ENCODE measurements around the gene TUBD1. TPM values are rescaled to one million over a fixed set of nuclear protein-coding genes. Genes with fewer than 3 reads are reported as not detected.

The TUBD1 gene
- total and polyA plus RNA-seq, 2 of the 13 experiments (the other 11 are each of a cell fraction or from before 2014, with no cell fraction given), result 18.2 to 25.9 TPM

DNA sequence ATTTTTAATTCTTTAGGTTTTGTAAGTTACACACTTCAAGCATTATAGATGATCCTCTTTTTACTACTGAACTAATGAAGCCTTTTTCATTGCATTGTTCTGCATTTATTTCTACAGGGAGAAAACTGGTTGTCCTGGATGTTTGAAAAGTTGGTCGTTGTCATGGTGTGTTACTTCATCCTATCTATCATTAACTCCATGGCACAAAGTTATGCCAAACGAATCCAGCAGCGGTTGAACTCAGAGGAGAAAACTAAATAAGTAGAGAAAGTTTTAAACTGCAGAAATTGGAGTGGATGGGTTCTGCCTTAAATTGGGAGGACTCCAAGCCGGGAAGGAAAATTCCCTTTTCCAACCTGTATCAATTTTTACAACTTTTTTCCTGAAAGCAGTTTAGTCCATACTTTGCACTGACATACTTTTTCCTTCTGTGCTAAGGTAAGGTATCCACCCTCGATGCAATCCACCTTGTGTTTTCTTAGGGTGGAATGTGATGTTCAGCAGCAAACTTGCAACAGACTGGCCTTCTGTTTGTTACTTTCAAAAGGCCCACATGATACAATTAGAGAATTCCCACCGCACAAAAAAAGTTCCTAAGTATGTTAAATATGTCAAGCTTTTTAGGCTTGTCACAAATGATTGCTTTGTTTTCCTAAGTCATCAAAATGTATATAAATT is 53.0 kb downstream of the TUBD1 start (continued):
- TF ChIP-seq, protein P1, sequence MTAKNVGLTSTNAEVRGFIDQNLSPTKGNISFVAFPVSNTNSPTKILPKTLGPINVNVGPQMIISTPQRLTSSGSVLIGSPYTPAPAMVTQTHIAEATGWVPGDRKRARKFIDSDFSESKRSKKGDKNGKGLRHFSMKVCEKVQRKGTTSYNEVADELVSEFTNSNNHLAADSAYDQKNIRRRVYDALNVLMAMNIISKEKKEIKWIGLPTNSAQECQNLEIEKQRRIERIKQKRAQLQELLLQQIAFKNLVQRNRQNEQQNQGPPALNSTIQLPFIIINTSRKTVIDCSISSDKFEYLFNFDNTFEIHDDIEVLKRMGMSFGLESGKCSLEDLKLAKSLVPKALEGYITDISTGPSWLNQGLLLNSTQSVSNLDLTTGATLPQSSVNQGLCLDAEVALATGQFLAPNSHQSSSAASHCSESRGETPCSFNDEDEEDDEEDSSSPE (CRISPR knock-in tag; IDR thresholded peaks at IDR 0.05), result no peak
- 0 out of 2 replicates have a peak, but pooled peaks have one; percentile 32 for TF ChIP-seq ZNF205 (CRISPR knock-in tag; IDR thresholded peaks at IDR 0.05)
- no peak for TF ChIP-seq SNAI1 (CRISPR knock-in tag; IDR thresholded peaks at IDR 0.05; ENCODE audit: borderline replicate concordance)
- TF ChIP-seq SNRNP70 (IDR thresholded peaks at IDR 0.05; ENCODE audit: low read depth, low read length), result 0 out of 2 replicates have a peak, but pooled peaks have one; percentile 20
- 0 out of 2 replicates have a peak, but pooled peaks have one; percentile 33 for TF ChIP-seq IRF2 (CRISPR knock-in tag; IDR thresholded peaks at IDR 0.05)
- TF ChIP-seq KMT2A (CRISPR knock-in tag; IDR thresholded peaks at IDR 0.05), result no peak
- no peak for TF ChIP-seq SRF (IDR thresholded peaks at IDR 0.05; ENCODE audit: low read depth, low read length)
- no peak for TF ChIP-seq ZNF563 (CRISPR knock-in tag; IDR thresholded peaks at IDR 0.05)
- no peak for TF ChIP-seq THAP11 (CRISPR knock-in tag; IDR thresholded peaks at IDR 0.05)
- no peak for TF ChIP-seq ZNF839 (CRISPR knock-in tag; IDR thresholded peaks at IDR 0.05; ENCODE audit: borderline replicate concordance)
- TF ChIP-seq, protein P2, sequence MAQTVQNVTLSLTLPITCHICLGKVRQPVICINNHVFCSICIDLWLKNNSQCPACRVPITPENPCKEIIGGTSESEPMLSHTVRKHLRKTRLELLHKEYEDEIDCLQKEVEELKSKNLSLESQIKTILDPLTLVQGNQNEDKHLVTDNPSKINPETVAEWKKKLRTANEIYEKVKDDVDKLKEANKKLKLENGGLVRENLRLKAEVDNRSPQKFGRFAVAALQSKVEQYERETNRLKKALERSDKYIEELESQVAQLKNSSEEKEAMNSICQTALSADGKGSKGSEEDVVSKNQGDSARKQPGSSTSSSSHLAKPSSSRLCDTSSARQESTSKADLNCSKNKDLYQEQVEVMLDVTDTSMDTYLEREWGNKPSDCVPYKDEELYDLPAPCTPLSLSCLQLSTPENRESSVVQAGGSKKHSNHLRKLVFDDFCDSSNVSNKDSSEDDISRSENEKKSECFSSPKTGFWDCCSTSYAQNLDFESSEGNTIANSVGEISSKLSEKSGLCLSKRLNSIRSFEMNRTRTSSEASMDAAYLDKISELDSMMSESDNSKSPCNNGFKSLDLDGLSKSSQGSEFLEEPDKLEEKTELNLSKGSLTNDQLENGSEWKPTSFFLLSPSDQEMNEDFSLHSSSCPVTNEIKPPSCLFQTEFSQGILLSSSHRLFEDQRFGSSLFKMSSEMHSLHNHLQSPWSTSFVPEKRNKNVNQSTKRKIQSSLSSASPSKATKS (CRISPR knock-in tag; IDR thresholded peaks at IDR 0.05), result no peak
- TF ChIP-seq ZNF558 (CRISPR knock-in tag; IDR thresholded peaks at IDR 0.05; ENCODE audit: borderline replicate concordance), result no peak
- TF ChIP-seq ATF1 (CRISPR knock-in tag; IDR thresholded peaks at IDR 0.05), result no peak
- TF ChIP-seq ZBTB10 (CRISPR knock-in tag; IDR thresholded peaks at IDR 0.05; ENCODE audit: borderline replicate concordance), result no peak
- TF ChIP-seq CREM (IDR thresholded peaks at IDR 0.05), result no peak
- TF ChIP-seq CREM (CRISPR knock-in tag; IDR thresholded peaks at IDR 0.05), result no peak
- no peak for TF ChIP-seq ZNF788 (CRISPR knock-in tag; IDR thresholded peaks at IDR 0.05; ENCODE audit: borderline replicate concordance)
- no peak for TF ChIP-seq REPIN1 (CRISPR knock-in tag; IDR thresholded peaks at IDR 0.05; ENCODE audit: borderline replicate concordance, low read depth)
- no peak for TF ChIP-seq ONECUT2 (CRISPR knock-in tag; IDR thresholded peaks at IDR 0.05)
- TF ChIP-seq ZNF589 (CRISPR knock-in tag; conservative IDR thresholded peaks at IDR 0.05), result no peak
- no peak for TF ChIP-seq IRF1 (CRISPR knock-in tag; IDR thresholded peaks at IDR 0.05; ENCODE audit: low read depth)
- no peak for TF ChIP-seq ZNF276 (CRISPR knock-in tag; IDR thresholded peaks at IDR 0.05; ENCODE audit: low read depth)
